Left forelimb (tissue), 1 donor: Measurements from ENCODE around the gene CLDN9.
A peak's percentile ranks its signal among the peaks of the same experiment; 100 is the strongest.

Source experiments
- DNase-seq: peaks from one replicate; pipeline ENCODE4 v3.0.0-alpha.2; 2018; ENCODE audit warnings: low spot score

The CLDN9 gene

GRCh38 chr16:3019594-3020246, 7.0 kb downstream of the CLDN9 start:
- DNase-seq = no peak

GRCh38 chr16:3020247-3020603, 7.5 kb downstream of the CLDN9 start, which contains the start of gene TNFRSF12A:
TSS of gene TNFRSF12A (plus strand) at chr16:3020368. CDS start at chr16:3020398, 30 bp downstream.
- peak; percentile 87 for DNase-seq

- DNase-seq = peak; percentile 77
Observed at GRCh38 chr16:3020604-3021448, 8.1 kb downstream of the CLDN9 start.

GRCh38 chr16:3021449-3022207, 8.9 kb downstream of the CLDN9 start:
- peak; percentile 84 for DNase-seq

- DNase-seq = peak; percentile 91
Observed at GRCh38 chr16:3022208-3022683, 9.5 kb downstream of the CLDN9 start.

GRCh38 chr16:3022684-3023414, 10.1 kb downstream of the CLDN9 start:
- no peak for DNase-seq

GRCh38 chr16:3023415-3023668, 10.6 kb downstream of the CLDN9 start:
- DNase-seq = peak; percentile 78

GRCh38 chr16:3023669-3024478, 11.2 kb downstream of the CLDN9 start, which contains the start of the genes HCFC1R1 and THOC6:
TSS of gene HCFC1R1 (minus strand) at chr16:3023942. CDS start at chr16:3023941, 1 bp downstream.
TSS of gene THOC6 (plus strand) at chr16:3024035. CDS start at chr16:3024327, 292 bp downstream.
- DNase-seq = peak; percentile 97

- no peak for DNase-seq
Observed at GRCh38 chr16:3025032-3026002, 12.6 kb downstream of the CLDN9 start.

GRCh38 chr16:3026003-3026378, 13.3 kb downstream of the CLDN9 start:
- DNase-seq = no peak

GRCh38 chr16:3026609-3027488, 14.1 kb downstream of the CLDN9 start:
- no peak for DNase-seq

- DNase-seq = no peak
Observed at GRCh38 chr16:3027489-3027795, 14.7 kb downstream of the CLDN9 start.

- peak; percentile 82 for DNase-seq
Observed at GRCh38 chr16:3027983-3028715, 15.4 kb downstream of the CLDN9 start.

- DNase-seq = no peak
Observed at GRCh38 chr16:3028716-3029319, 16.1 kb downstream of the CLDN9 start.

- no peak for DNase-seq
Observed at GRCh38 chr16:3029491-3030221, 16.9 kb downstream of the CLDN9 start.

GRCh38 chr16:3030222-3031212, 17.8 kb downstream of the CLDN9 start:
- DNase-seq = no peak
